Measurements from ENCODE around the gene FUT8. TPM values are rescaled to one million over a fixed set of nuclear protein-coding genes. Genes with fewer than 3 reads are reported as not detected.

The FUT8 gene
- total and polyA plus RNA-seq, 9 donors, result 9.2 to 21.1 (median 13.4) TPM

- Histone ChIP-seq H3K4me1 (ENCODE audit: control insufficient read depth, insufficient read depth, low read length) (no peaks in the 10 kb centered on the region), H3K9me3 (replicated peaks; ENCODE audit: control insufficient read depth, low read depth, low read length) (no peaks in the 10 kb centered on the region), H3K36me3 (ENCODE audit: control insufficient read depth, insufficient read depth, low read length) (no peaks in the 10 kb centered on the region), H3K27me3 (ENCODE audit: control insufficient read depth, insufficient read depth, low read length) (no peaks in the 10 kb centered on the region), H3K4me3 (ENCODE audit: low read length) (no peak overlapping the region), H3K27ac (ENCODE audit: low read length) (no peak overlapping the region)
- no CpG with 5 or more reads among the region's 5 CpGs for WGBS (ENCODE audit: insufficient coverage)
- no peak for DNase-seq
Observed at GRCh38 chr14:65429757-65430156, 17.2 kb downstream of the FUT8 start.

- H3K4me3 ChIP-seq (ENCODE audit: low read length), result no peak overlapping the region
- DNase-seq, result no peak
- peaks cover 2% of the 10 kb centered on the region for H3K9me3 ChIP-seq (replicated peaks; ENCODE audit: control insufficient read depth, low read depth, low read length)
- no peaks in the 10 kb centered on the region for H3K27me3 ChIP-seq (ENCODE audit: control insufficient read depth, insufficient read depth, low read length)
- H3K36me3 ChIP-seq (ENCODE audit: control insufficient read depth, insufficient read depth, low read length), result no peaks in the 10 kb centered on the region
- 100% methylated on average over 1 of the region's 7 CpGs for WGBS (ENCODE audit: insufficient coverage)
- H3K4me1 ChIP-seq (ENCODE audit: control insufficient read depth, insufficient read depth, low read length), result no peaks in the 10 kb centered on the region
- no peak overlapping the region for H3K27ac ChIP-seq (ENCODE audit: low read length)
Observed at GRCh38 chr14:65431245-65431644, 18.7 kb downstream of the FUT8 start.

DNA sequence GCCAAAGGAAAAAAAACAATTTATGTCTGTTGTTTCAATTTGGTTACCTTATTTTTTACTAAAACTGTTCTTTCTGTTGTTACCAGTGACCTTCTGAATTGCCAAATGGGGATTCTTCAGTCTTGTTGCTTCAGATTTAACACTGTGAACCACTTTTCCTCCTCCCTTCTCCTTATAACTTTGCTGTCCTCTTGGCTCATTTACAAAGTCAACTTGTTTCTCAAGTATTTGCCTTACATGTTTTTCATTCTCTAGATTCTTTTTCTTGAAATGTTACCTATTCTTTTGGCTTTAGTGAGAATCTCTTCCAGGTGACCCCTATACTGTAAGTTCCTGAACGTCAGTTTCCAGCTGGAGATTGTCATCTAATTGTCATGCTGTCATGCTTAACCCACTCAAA is 19.4 kb downstream of the FUT8 start:
- WGBS (ENCODE audit: insufficient coverage), result no CpG with 5 or more reads among the region's 1 CpG
- H3K4me1 ChIP-seq (ENCODE audit: control insufficient read depth, insufficient read depth, low read length), result no peaks in the 10 kb centered on the region
- no peak for DNase-seq

DNA sequence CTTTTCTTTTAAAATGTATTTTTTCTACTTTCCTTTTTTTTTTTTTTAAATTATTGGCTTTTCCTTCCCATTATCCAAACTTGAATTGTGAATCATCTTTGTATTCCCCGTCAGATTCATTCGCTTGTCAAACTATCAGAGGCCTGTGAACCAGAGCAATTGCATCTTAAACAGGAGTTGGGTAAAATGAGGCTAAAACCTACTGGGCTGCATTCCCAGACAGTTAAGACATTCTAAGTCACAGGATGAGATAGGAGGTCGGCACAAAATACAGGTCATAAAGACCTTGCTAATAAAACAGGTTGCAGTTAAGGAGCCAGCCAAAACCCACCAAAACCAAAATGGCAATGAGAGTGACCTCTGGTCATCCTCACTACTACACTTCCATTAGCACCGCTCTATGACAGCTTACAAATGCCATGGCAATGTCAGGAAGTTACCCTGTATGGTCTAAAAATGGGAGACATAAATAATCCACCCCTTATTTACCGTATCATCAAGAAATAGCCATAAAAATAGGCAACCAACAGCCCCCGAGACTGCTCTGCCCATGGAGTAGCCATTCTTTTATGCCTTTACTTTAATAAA is 19.9 kb downstream of the FUT8 start:
- Histone ChIP-seq H3K36me3 (ENCODE audit: control insufficient read depth, insufficient read depth, low read length) (no peaks in the 10 kb centered on the region), H3K4me3 (ENCODE audit: low read length) (no peak overlapping the region), H3K27ac (ENCODE audit: low read length) (no peak overlapping the region), H3K4me1 (ENCODE audit: control insufficient read depth, insufficient read depth, low read length) (no peaks in the 10 kb centered on the region), H3K9me3 (replicated peaks; ENCODE audit: control insufficient read depth, low read depth, low read length) (peaks cover 2% of the 10 kb centered on the region), H3K27me3 (ENCODE audit: control insufficient read depth, insufficient read depth, low read length) (no peaks in the 10 kb centered on the region)
- no peak for DNase-seq
- 60% methylated on average over 2 of the region's 6 CpGs for WGBS (ENCODE audit: insufficient coverage)

More for the DNA sequence above, 19.4 kb downstream of the FUT8 start:
- Histone ChIP-seq H3K9me3 (replicated peaks; ENCODE audit: control insufficient read depth, low read depth, low read length) (peaks cover 2% of the 10 kb centered on the region), H3K27me3 (ENCODE audit: control insufficient read depth, insufficient read depth, low read length) (no peaks in the 10 kb centered on the region), H3K4me3 (ENCODE audit: low read length) (no peak overlapping the region), H3K27ac (ENCODE audit: low read length) (no peak overlapping the region), H3K36me3 (ENCODE audit: control insufficient read depth, insufficient read depth, low read length) (no peaks in the 10 kb centered on the region)

GRCh38 chr14:65433157-65433556 is 20.6 kb downstream of the FUT8 start:
- Histone ChIP-seq H3K4me3 (ENCODE audit: low read length) (no peak overlapping the region), H3K4me1 (ENCODE audit: control insufficient read depth, insufficient read depth, low read length) (no peaks in the 10 kb centered on the region), H3K27ac (ENCODE audit: low read length) (no peak overlapping the region), H3K36me3 (ENCODE audit: control insufficient read depth, insufficient read depth, low read length) (no peaks in the 10 kb centered on the region), H3K27me3 (ENCODE audit: control insufficient read depth, insufficient read depth, low read length) (no peaks in the 10 kb centered on the region), H3K9me3 (replicated peaks; ENCODE audit: control insufficient read depth, low read depth, low read length) (peaks cover 2% of the 10 kb centered on the region)
- WGBS (ENCODE audit: insufficient coverage), result no CpG with 5 or more reads among the region's 2 CpGs
- no peak for DNase-seq

- Histone ChIP-seq H3K36me3 (ENCODE audit: control insufficient read depth, insufficient read depth, low read length) (no peaks in the 10 kb centered on the region), H3K4me3 (ENCODE audit: low read length) (no peak overlapping the region), H3K4me1 (ENCODE audit: control insufficient read depth, insufficient read depth, low read length) (no peaks in the 10 kb centered on the region), H3K9me3 (replicated peaks; ENCODE audit: control insufficient read depth, low read depth, low read length) (peaks cover 2% of the 10 kb centered on the region), H3K27ac (ENCODE audit: low read length) (no peak overlapping the region), H3K27me3 (ENCODE audit: control insufficient read depth, insufficient read depth, low read length) (no peaks in the 10 kb centered on the region)
- no peak for DNase-seq
- WGBS (ENCODE audit: insufficient coverage), result no CpG with 5 or more reads among the region's 2 CpGs
Observed at GRCh38 chr14:65433646-65434045, 21.1 kb downstream of the FUT8 start.

DNA sequence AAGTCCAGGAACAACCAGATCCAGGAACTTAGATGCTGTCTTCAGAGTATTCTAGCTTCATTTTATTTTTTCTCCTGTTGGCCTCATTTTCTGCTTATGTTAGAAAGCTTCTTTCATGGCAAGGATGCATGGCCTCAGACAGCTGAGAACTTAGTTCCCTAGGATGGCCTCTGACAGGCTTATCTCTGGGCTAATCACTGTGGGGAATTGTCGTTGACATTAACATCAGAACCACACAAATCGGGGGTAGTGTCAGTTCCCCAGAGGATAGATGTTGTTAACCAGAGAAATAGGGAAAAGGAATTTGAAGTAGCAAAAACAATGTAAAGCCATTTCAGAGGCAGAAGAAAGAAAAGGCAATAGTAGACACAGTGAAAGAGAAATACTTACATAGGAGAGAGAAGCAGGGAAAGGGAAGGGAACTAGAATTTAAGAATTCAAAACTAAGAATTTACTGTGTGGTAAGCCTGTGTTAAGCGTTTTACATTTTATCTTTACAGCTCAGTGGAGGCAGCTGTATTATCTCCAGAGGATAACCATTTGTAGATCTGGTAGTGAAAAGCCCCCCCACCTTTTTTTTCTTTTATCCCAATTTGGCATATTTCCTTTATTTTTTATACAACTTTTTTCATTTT is 21.8 kb downstream of the FUT8 start:
- no peak overlapping the region for H3K4me3 ChIP-seq (ENCODE audit: low read length)
- 20% methylated on average over 1 of the region's 3 CpGs for WGBS (ENCODE audit: insufficient coverage)
- H3K27me3 ChIP-seq (ENCODE audit: control insufficient read depth, insufficient read depth, low read length), result no peaks in the 10 kb centered on the region
- H3K9me3 ChIP-seq (replicated peaks; ENCODE audit: control insufficient read depth, low read depth, low read length), result peaks cover 2% of the 10 kb centered on the region
- DNase-seq, result no peak
- H3K27ac ChIP-seq (ENCODE audit: low read length), result no peak overlapping the region
- H3K36me3 ChIP-seq (ENCODE audit: control insufficient read depth, insufficient read depth, low read length), result no peaks in the 10 kb centered on the region
- H3K4me1 ChIP-seq (ENCODE audit: control insufficient read depth, insufficient read depth, low read length), result no peaks in the 10 kb centered on the region

DNA sequence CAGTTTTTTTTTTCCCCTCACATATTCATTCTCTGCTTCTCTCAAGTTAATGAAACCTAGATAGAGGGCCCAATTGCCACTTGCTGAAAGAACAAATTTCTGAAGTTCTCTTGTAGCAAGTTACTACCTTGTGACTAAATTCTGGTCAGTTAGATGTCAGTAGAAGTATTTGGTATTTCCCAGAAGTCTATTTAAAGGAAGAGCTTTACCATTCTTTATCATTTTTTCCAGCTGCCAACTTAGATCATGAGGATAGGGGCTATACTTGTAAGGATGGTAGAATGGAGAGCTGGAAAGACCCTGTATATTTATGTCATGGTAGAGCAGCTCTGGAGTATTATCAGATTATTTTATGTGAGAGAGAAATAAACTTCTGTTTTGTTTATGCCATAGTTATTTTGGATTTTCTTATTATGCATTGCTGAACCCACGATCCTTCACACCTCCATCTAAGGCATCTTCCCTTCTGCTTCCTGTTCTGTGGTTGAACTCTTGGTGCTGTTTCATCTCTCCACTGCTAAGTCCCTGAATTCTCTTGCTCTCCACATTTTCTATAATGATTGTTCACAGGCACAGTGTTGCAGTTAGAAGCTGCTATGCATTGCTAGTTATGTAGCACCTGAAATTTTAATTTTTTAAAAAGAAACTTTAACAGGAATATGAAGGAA is 25.9 kb downstream of the FUT8 start:
- no CpG with 5 or more reads among the region's 1 CpG for WGBS (ENCODE audit: insufficient coverage)
- H3K27ac ChIP-seq (ENCODE audit: low read length), result no peak overlapping the region
- no peak overlapping the region for H3K4me3 ChIP-seq (ENCODE audit: low read length)
- DNase-seq, result no peak
- H3K9me3 ChIP-seq (replicated peaks; ENCODE audit: control insufficient read depth, low read depth, low read length), result peaks cover 2% of the 10 kb centered on the region
- H3K27me3 ChIP-seq (ENCODE audit: control insufficient read depth, insufficient read depth, low read length), result no peaks in the 10 kb centered on the region
- H3K36me3 ChIP-seq (ENCODE audit: control insufficient read depth, insufficient read depth, low read length), result no peaks in the 10 kb centered on the region
- H3K4me1 ChIP-seq (ENCODE audit: control insufficient read depth, insufficient read depth, low read length), result no peaks in the 10 kb centered on the region

DNA sequence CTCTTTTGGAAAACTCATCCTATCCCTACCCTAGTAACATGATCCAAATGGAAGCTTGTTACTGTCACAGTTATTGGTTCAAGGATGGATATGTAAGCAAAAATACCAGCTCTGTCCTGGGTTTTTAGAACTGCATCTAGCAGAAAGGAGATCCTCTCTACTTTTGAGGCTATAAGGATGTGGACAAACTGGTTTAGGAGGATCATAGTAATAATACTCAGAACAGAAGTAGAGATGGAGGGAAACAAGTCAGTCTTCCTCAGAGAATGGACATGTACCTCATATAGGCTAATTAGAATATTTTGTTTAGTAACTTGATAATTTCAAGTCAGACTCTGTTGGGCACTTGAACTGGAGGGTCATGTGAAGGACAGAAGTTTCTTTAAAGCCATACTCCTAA is 26.6 kb downstream of the FUT8 start:
- Histone ChIP-seq H3K36me3 (ENCODE audit: control insufficient read depth, insufficient read depth, low read length) (no peaks in the 10 kb centered on the region), H3K4me1 (ENCODE audit: control insufficient read depth, insufficient read depth, low read length) (no peaks in the 10 kb centered on the region), H3K9me3 (replicated peaks; ENCODE audit: control insufficient read depth, low read depth, low read length) (peaks cover 2% of the 10 kb centered on the region), H3K27me3 (ENCODE audit: control insufficient read depth, insufficient read depth, low read length) (no peaks in the 10 kb centered on the region), H3K4me3 (ENCODE audit: low read length) (no peak overlapping the region), H3K27ac (ENCODE audit: low read length) (no peak overlapping the region)
- no peak for DNase-seq

- no peaks in the 10 kb centered on the region for H3K4me1 ChIP-seq (ENCODE audit: control insufficient read depth, insufficient read depth, low read length)
- H3K36me3 ChIP-seq (ENCODE audit: control insufficient read depth, insufficient read depth, low read length), result no peaks in the 10 kb centered on the region
- H3K27ac ChIP-seq (ENCODE audit: low read length), result no peak overlapping the region
- no peak for DNase-seq
- no peak overlapping the region for H3K4me3 ChIP-seq (ENCODE audit: low read length)
- no CpG with 5 or more reads among the region's 1 CpG for WGBS (ENCODE audit: insufficient coverage)
- peaks cover 3% of the 10 kb centered on the region for H3K9me3 ChIP-seq (replicated peaks; ENCODE audit: control insufficient read depth, low read depth, low read length)
- H3K27me3 ChIP-seq (ENCODE audit: control insufficient read depth, insufficient read depth, low read length), result no peaks in the 10 kb centered on the region
Observed at GRCh38 chr14:65440230-65440629, 27.7 kb downstream of the FUT8 start.

Measured in muscle of leg (tissue), 11 donors.